Activated naive CD4-positive, alpha-beta T cell treated with anti-CD3 and anti-CD28 coated beads, Interleukin-2, amount 50 U/mL, for 72 hours (primary cell): ENCODE results near the gene RARRES1. TPM values are rescaled to one million over a fixed set of nuclear protein-coding genes. Genes with fewer than 3 reads are reported as not detected.
A peak's percentile ranks its signal among the peaks of the same experiment; 100 is the strongest.

ENCODE experiments used
- ATAC-seq, 2 donors: fragments of 150-1000 bp; cut with Tn5 transposase; 2 replicates each; pipeline ENCODE4 v1.10.0; 2021; ENCODE audit warnings: mild to moderate bottlenecking in 2 of 2, moderate library complexity in 2 of 2
- DNase-seq, 2 donors: peaks; one replicate each; pipeline ENCODE4 v3.0.0; 2021 to 2022; ENCODE audit warnings: low spot score in 2 of 2
- H3K27ac Mint-ChIP-seq, 2 donors: one replicate each; pipeline ENCODE4 v1.8.0; 2022; ENCODE audit warnings: mild to moderate bottlenecking in 2 of 2, mixed read lengths in 2 of 2
- H3K36me3 Mint-ChIP-seq, 2 donors: one replicate each; pipeline ENCODE4 v1.8.0; 2022; ENCODE audit warnings: mixed read lengths in 2 of 2
- H3K9me3 Mint-ChIP-seq, 2 donors: one replicate each; pipeline ENCODE4 v1.8.0; 2022; ENCODE audit warnings: mixed read lengths in 2 of 2
- total RNA-seq, 2 donors: library from RNA; stranded (reverse); gene quantifications; one replicate each; pipeline ENCODE4 v1.2.3, GENCODE V29; 2022

Gene RARRES1
- total RNA-seq, 2 donors from 2014 or later: not detected

- no peak for ATAC-seq
- Mint-ChIP-seq H3K36me3 (no peaks in the 10 kb centered on the region), H3K27ac (no peak overlapping the region), H3K9me3 (no peaks in the 10 kb centered on the region)
- DNase-seq: no peak
Measured at GRCh38 chr3:158769549-158769948, 37.3 kb upstream of the RARRES1 start.

DNA sequence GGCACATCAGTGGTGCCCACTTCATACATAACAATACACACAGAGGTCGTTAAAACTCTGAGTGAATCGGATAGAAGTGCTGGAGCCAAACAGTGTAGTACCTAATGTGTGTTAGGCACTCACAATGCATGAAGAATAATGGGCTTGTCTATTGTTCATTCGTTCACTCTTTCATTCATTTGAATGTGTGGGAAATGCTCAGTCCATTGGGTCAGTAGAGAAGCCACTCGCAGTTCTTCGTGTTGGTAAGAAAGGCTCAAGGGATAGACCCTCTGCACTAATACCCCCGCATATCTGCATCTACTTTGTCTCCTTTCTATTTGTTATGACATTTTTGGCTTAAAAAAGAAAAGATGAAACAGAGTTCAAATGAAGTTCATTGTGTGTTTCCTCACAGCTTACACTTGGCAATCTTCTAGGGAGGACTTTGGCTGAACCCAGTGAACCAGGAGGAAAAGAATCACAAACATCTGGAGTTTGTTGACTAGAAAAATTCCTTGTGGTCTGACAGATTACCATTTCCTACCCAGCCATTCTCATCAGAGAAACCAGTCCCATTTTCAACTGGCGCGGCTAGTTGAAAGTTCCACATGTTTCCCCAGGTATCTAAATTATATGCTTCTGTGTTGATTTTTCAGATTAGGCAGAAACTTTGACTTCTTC lies 36.8 kb upstream of the RARRES1 start:
- Mint-ChIP-seq H3K36me3 (no peaks in the 10 kb centered on the region), H3K9me3 (no peaks in the 10 kb centered on the region), H3K27ac (no peak overlapping the region)
- ATAC-seq (no peak), DNase-seq (no peak)

DNA sequence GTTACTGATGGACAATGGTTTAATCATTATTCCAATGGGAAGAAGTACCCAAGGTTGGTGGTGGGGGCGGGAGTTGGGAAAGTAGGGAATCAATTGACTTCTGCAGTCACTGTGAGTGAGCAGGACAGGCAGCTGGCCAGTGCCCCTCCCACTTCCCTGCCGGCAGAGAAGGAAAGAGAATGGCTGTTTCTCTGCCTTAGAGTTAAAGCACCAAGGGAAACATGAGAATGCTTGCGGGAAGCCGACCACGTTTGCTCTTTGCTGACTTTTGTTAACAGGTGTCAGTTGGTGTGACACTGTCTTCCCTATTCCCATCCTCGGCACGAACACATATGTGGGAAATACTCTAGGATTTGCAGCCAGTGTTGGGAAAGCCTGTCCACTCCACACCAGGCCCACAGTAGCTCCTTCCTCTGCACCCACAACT lies 36.1 kb upstream of the RARRES1 start:
- Mint-ChIP-seq H3K9me3 (no peaks in the 10 kb centered on the region), H3K27ac (no peak overlapping the region), H3K36me3 (no peaks in the 10 kb centered on the region)
- ATAC-seq (no peak), DNase-seq (no peak)

GRCh38 chr3:158766364-158766763 lies 34.1 kb upstream of the RARRES1 start:
- no peaks in the 10 kb centered on the region for H3K36me3 Mint-ChIP-seq
- no peaks in the 10 kb centered on the region for H3K9me3 Mint-ChIP-seq
- DNase-seq (no peak), ATAC-seq (no peak)
- H3K27ac Mint-ChIP-seq: no peak overlapping the region

DNA sequence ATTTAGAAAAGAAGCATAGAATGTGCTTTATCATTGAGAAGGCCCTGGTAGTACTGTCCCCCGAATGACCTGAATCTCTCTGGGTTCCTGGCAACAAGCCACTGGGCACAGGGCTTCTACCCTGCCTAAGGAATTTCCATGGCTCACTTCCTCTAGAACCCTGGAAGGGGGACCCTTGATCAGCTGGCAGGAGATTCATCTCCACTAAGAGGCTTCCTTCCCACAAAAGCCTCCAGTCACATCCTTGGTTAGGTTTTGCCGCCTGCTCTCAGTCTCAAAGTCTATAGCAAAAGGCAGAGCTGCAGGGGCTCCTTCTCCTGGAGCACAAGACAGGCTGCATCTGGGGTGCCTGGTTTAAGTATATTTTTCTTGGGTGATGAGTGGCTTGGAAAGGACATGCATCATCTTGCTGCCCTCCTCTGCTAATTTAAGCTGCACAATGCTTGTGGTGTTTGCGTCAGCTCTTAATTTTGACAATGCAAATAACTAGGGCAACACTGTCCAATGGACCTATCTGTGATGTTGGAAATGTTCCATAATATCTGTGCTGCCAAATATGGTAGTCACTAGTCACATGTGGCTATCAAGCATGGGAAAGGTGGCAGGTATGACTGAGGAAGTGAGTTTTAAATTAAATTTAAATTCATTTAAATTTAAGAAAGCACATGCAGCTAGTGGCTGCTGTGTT lies 33.4 kb upstream of the RARRES1 start:
- H3K9me3 Mint-ChIP-seq: no peaks in the 10 kb centered on the region
- ATAC-seq: no peak
- H3K27ac Mint-ChIP-seq: no peak overlapping the region
- H3K36me3 Mint-ChIP-seq: no peaks in the 10 kb centered on the region
- no peak for DNase-seq

DNA sequence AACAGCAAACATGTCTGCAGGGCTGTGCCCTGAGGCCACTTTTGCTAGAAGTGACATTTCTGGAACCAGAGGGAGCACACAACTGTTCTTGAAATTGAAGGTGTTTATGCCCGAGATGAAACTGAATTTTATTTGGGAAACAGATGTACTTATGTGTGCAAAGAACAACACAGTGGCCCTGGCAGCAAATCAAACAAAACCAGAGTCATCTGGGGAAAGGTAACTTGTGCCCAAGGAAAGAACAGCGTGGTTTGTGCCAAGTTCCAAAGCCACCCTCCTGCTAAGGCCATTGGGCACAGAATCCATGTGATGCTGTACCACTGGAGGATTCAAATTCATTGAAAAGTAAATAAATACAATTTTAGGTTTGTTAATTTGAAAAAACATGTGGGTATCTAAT lies 31.2 kb upstream of the RARRES1 start:
- Mint-ChIP-seq H3K27ac (peak overlapping the region in 1 of 2 donors; percentile 25), H3K9me3 (no peaks in the 10 kb centered on the region), H3K36me3 (no peaks in the 10 kb centered on the region)
- DNase-seq (no peak), ATAC-seq (no peak)

- Mint-ChIP-seq H3K27ac (no peak overlapping the region), H3K9me3 (no peaks in the 10 kb centered on the region), H3K36me3 (no peaks in the 10 kb centered on the region)
- no peak for DNase-seq
- no peak for ATAC-seq
Measured at GRCh38 chr3:158762701-158763100, 30.4 kb upstream of the RARRES1 start.

DNA sequence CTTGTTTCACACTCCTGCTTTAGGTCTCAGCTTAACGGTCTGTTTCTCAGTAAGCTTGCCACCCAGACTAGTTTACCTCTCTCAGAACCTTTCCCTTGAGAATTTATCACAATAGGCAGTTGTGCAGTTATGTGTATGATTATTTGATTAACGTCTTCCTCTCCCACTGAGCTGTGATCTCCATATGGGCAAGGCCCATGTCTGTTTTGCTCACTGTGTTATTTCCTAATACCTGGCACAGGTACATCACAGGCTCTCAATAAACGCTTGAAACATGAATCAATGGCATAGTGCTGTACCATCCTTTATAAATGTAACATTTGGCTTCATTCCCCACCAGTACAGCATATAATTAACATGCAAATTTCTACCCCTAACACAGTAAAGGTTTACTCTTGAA lies 29.1 kb upstream of the RARRES1 start:
- no peaks in the 10 kb centered on the region for H3K36me3 Mint-ChIP-seq
- no peak overlapping the region for H3K27ac Mint-ChIP-seq
- no peaks in the 10 kb centered on the region for H3K9me3 Mint-ChIP-seq
- ATAC-seq (no peak), DNase-seq (no peak)

- H3K9me3 Mint-ChIP-seq: no peaks in the 10 kb centered on the region
- ATAC-seq (no peak), DNase-seq (no peak)
- H3K27ac Mint-ChIP-seq: no peak overlapping the region
- H3K36me3 Mint-ChIP-seq: no peaks in the 10 kb centered on the region
Measured at GRCh38 chr3:158755421-158755820, 23.2 kb upstream of the RARRES1 start.

DNA sequence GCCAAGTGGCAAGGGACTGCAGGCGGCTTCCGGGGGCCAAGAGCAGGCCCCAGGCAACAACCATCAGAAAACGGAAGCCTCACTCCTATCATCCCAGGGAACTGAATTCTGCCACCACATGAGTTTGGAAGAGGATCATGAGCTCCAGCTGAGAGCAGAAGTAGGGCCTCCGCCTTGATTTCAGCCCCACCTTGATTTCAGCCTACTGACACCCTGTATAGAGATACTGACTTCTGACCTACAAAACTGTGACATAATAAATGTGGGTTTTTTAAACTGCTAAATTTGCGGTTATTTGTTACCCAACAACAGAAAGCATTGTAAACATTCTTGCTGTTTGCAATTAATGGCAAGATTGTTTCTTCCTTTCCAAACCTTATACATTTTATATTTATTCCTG lies 21.6 kb upstream of the RARRES1 start:
- H3K36me3 Mint-ChIP-seq: no peaks in the 10 kb centered on the region
- DNase-seq (no peak), ATAC-seq (no peak)
- no peak overlapping the region for H3K27ac Mint-ChIP-seq
- H3K9me3 Mint-ChIP-seq: no peaks in the 10 kb centered on the region

DNA sequence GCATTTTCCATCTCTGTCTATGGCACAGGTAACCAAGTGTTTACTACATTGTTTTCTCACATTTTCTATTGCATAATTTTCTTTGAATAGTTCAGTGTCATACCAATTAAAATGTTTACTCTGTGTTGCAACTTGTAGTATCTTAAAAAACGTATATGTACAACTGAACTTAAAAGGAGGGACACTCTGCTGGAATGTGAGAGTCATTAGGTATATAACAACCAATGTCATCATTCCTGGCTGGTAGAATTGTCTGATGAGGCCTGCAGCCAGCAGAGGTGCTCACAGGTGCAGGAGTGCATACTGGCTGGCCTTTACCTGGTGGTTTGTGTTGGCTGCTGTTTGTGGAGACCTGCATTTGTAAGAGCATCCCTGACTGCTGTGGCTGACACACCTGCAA lies 19.1 kb upstream of the RARRES1 start:
- no peak for DNase-seq
- Mint-ChIP-seq H3K9me3 (no peaks in the 10 kb centered on the region), H3K36me3 (no peaks in the 10 kb centered on the region), H3K27ac (no peak overlapping the region)
- ATAC-seq: no peak

DNA sequence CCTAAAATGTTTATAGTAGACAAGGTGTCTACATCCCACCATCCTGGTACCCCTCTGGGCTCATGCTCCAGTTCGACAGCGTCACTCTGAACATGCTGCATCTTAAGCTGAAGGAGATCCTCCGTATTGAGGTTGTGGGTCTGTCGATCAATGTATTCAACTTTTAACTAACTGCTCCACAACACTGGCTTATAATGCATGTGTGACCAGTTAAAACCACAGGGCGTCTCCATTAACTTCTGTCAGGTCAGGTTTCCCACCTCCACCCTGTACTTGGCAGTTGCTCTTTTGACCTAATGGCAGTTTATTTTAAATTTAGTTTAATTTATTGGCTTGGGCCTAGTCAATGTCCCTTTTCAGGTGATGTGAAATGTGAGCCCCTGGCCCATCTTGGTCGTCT lies 17.8 kb upstream of the RARRES1 start:
- H3K9me3 Mint-ChIP-seq: no peaks in the 10 kb centered on the region
- DNase-seq (no peak), ATAC-seq (no peak)
- no peak overlapping the region for H3K27ac Mint-ChIP-seq
- H3K36me3 Mint-ChIP-seq: no peaks in the 10 kb centered on the region

- H3K27ac Mint-ChIP-seq: no peak overlapping the region
- DNase-seq: no peak
Measured at GRCh38 chr3:158749526-158749925, 17.3 kb upstream of the RARRES1 start.

DNA sequence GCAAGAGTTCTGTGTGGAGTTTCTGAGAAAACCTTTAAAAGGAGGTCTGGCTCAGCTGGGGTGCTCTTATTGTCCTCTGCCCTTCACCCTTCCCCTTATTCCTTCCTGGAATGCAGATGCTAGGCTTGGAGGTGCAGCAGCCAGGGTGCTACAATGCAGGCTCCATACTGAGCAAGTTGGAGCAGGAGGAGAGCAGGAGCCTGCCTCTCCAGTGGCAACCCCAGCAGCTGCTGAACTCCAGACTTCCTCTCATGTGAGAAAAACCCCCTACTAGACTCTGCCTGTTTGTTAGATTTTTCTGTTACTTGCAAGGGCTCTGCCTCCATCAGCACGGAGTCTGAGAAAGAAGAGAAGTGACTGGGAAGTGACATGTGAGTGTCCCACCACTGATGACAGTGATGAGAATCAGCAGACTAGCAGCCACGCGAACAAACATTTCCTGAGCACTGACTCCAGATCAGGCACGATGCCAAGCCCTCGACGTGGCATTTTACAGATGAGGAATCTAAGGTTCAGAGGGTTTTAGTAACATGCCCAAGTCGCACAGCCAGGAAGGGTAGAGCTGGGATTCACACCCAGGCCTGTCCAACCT lies 16.1 kb upstream of the RARRES1 start:
- no peak for DNase-seq
- ATAC-seq: no peak
- Mint-ChIP-seq H3K9me3 (no peaks in the 10 kb centered on the region), H3K27ac (peak overlapping the region; percentile 65 to 70), H3K36me3 (peaks cover 0 to 10% of the 10 kb centered on the region in 2 donors)

More at GRCh38 chr3:158749526-158749925, 17.3 kb upstream of the RARRES1 start:
- no peaks in the 10 kb centered on the region for H3K36me3 Mint-ChIP-seq
- ATAC-seq: no peak
- H3K9me3 Mint-ChIP-seq: no peaks in the 10 kb centered on the region

GRCh38 chr3:158747417-158747816 lies 15.2 kb upstream of the RARRES1 start:
- Mint-ChIP-seq H3K27ac (no peak overlapping the region), H3K9me3 (no peaks in the 10 kb centered on the region), H3K36me3 (peaks cover 0 to 10% of the 10 kb centered on the region in 2 donors)
- DNase-seq (no peak), ATAC-seq (no peak)

GRCh38 chr3:158745551-158745950 lies 13.3 kb upstream of the RARRES1 start:
- DNase-seq: no peak
- no peaks in the 10 kb centered on the region for H3K9me3 Mint-ChIP-seq
- no peak overlapping the region for H3K27ac Mint-ChIP-seq
- H3K36me3 Mint-ChIP-seq: peaks cover 0 to 10% of the 10 kb centered on the region in 2 donors
- ATAC-seq: no peak

DNA sequence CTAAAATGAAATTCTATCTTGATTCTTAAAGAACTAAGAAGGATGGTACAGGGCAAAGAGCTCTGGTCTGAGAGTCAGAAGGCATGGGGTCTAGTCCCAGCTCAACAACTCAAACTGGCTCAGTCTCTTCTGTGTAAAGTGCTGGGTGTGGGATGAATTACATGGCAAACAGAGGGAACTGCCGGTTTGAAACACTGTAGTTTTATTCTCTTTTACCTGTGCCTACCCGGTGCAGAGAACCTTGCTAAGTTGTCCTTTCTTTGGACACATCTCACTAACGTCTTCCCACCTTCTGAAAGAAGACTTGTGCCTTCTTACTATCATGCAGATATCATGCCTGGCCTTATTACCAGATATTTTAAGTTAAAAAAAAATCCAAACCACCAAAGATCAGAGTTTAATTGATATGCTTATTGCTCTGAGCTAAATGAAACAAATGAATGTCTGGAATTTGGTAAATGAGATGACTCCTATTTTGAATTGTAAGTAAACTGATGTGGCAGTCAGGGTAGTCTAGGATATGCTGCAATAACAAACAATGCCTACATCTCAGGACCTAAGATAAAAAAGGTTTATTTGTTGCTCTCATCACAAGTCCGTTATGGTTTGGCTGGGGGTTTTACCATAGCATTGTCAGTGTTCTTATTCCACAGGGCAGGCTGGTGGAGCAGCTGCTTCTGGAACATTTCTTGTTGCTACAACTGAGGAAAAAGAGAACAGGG lies 12.5 kb upstream of the RARRES1 start:
- Mint-ChIP-seq H3K9me3 (no peaks in the 10 kb centered on the region), H3K36me3 (peaks cover 0 to 10% of the 10 kb centered on the region in 2 donors), H3K27ac (no peak overlapping the region)
- no peak for DNase-seq
- ATAC-seq: no peak
